Liver (tissue), 3 donors: ENCODE data around the gene CLEC4G.

Experiments
- FOXA1 ChIP-seq: IDR thresholded peaks from 2 replicates; pipeline ENCODE4 v1.6.1; 2016; ENCODE audit warnings: antibody characterized with exemption
- JUND ChIP-seq, 2 donors: IDR thresholded peaks; 2 replicates each; pipeline ENCODE4 v1.6.1; 2016; ENCODE audit warnings: antibody characterized with exemption in 2 of 2
- NR2F2 ChIP-seq: IDR thresholded peaks from 2 replicates; pipeline ENCODE4 v1.6.1; 2016; ENCODE audit warnings: antibody characterized with exemption
- RAD21 ChIP-seq, 2 donors: IDR thresholded peaks; 2 replicates each; pipeline ENCODE4 v1.6.1; 2016; ENCODE audit warnings: antibody characterized with exemption in 2 of 2, mild to moderate bottlenecking in 2 of 2
- SP1 ChIP-seq: IDR thresholded peaks from 2 replicates; pipeline ENCODE4 v1.6.1; 2018; ENCODE audit warnings: antibody characterized with exemption, mild to moderate bottlenecking
- TAF1 ChIP-seq: conservative IDR thresholded peaks from 2 replicates; pipeline ENCODE4 v1.6.1; 2016; ENCODE audit warnings: antibody characterized with exemption, mild to moderate bottlenecking
- YY1 ChIP-seq: IDR thresholded peaks from 2 replicates; pipeline ENCODE4 v1.6.1; 2016; ENCODE audit warnings: antibody characterized with exemption, mild to moderate bottlenecking
- TF ChIP-seq, protein P1 (sequence below): fragments of 150-350 bp; IDR thresholded peaks from 2 replicates; pipeline ENCODE4 v1.5.1; 2017; ENCODE audit warnings: improper control_type of control experiment, low read depth, low read length; ENCODE audit not compliant: missing input control
- TF ChIP-seq, protein P2 (sequence below): IDR thresholded peaks from 2 replicates; pipeline ENCODE4 v1.6.1; 2016; ENCODE audit warnings: antibody characterized with exemption
- TF ChIP-seq, protein P3 (sequence below): IDR thresholded peaks from 2 replicates; pipeline ENCODE4 v1.6.1; 2016; ENCODE audit warnings: antibody characterized with exemption, mild to moderate bottlenecking
- donor health status: healthy.
- donor health status: healthy.

DNA sequence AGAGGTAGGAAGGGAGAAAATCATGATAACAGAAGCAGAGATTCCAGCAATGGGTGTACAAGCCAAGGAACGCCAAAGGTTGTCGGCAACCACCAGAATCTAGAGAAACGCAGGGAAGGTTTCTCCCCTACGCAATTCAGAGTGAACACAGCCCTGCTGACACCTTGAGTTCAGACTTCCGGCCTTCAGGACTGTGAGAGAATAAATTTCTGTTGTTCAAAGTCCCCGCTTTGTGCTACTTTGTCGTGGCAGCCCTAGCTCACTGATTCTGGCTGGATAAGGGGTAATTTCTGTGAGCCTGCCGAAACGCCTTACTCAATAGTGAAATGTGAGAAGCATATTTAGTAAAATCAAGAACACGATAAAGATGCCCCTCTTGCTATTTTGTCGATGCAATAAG lies 5.3 kb upstream of the CLEC4G start:
- no peak for TF ChIP-seq TAF1
- TF ChIP-seq, protein P1, sequence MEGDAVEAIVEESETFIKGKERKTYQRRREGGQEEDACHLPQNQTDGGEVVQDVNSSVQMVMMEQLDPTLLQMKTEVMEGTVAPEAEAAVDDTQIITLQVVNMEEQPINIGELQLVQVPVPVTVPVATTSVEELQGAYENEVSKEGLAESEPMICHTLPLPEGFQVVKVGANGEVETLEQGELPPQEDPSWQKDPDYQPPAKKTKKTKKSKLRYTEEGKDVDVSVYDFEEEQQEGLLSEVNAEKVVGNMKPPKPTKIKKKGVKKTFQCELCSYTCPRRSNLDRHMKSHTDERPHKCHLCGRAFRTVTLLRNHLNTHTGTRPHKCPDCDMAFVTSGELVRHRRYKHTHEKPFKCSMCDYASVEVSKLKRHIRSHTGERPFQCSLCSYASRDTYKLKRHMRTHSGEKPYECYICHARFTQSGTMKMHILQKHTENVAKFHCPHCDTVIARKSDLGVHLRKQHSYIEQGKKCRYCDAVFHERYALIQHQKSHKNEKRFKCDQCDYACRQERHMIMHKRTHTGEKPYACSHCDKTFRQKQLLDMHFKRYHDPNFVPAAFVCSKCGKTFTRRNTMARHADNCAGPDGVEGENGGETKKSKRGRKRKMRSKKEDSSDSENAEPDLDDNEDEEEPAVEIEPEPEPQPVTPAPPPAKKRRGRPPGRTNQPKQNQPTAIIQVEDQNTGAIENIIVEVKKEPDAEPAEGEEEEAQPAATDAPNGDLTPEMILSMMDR, result no peak
- TF ChIP-seq, protein P2, sequence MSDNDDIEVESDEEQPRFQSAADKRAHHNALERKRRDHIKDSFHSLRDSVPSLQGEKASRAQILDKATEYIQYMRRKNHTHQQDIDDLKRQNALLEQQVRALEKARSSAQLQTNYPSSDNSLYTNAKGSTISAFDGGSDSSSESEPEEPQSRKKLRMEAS, result no peak
- TF ChIP-seq JUND (IDR thresholded peaks at IDR 0.05), result no peak
- no peak for TF ChIP-seq FOXA1
- no peak for TF ChIP-seq NR2F2
- TF ChIP-seq RAD21 (IDR thresholded peaks at IDR 0.05), result no peak
- no peak for TF ChIP-seq SP1
- TF ChIP-seq YY1, result no peak
- TF ChIP-seq, protein P3, sequence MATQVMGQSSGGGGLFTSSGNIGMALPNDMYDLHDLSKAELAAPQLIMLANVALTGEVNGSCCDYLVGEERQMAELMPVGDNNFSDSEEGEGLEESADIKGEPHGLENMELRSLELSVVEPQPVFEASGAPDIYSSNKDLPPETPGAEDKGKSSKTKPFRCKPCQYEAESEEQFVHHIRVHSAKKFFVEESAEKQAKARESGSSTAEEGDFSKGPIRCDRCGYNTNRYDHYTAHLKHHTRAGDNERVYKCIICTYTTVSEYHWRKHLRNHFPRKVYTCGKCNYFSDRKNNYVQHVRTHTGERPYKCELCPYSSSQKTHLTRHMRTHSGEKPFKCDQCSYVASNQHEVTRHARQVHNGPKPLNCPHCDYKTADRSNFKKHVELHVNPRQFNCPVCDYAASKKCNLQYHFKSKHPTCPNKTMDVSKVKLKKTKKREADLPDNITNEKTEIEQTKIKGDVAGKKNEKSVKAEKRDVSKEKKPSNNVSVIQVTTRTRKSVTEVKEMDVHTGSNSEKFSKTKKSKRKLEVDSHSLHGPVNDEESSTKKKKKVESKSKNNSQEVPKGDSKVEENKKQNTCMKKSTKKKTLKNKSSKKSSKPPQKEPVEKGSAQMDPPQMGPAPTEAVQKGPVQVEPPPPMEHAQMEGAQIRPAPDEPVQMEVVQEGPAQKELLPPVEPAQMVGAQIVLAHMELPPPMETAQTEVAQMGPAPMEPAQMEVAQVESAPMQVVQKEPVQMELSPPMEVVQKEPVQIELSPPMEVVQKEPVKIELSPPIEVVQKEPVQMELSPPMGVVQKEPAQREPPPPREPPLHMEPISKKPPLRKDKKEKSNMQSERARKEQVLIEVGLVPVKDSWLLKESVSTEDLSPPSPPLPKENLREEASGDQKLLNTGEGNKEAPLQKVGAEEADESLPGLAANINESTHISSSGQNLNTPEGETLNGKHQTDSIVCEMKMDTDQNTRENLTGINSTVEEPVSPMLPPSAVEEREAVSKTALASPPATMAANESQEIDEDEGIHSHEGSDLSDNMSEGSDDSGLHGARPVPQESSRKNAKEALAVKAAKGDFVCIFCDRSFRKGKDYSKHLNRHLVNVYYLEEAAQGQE, result no peak
